OCI-LY1 (cell line): Measurements from ENCODE around the gene SNX5.

Experiments
- CTCF ChIP-seq: fragments of 200-600 bp; sonication (generic), shearing (Covaris generic); IDR thresholded peaks from 2 replicates; pipeline ENCODE4 v1.5.1; 2017; ENCODE audit warnings: mild to moderate bottlenecking, antibody characterized with exemption, low read length, moderate library complexity, mixed read lengths
- EZH2 ChIP-seq: fragments of 200-600 bp; sonication (generic), shearing (Covaris generic); IDR thresholded peaks from 2 replicates; pipeline ENCODE4 v1.8.0; 2017; ENCODE audit warnings: borderline replicate concordance, mixed run types, mild to moderate bottlenecking, antibody characterized with exemption, low read length, moderate library complexity, mixed read lengths

DNA sequence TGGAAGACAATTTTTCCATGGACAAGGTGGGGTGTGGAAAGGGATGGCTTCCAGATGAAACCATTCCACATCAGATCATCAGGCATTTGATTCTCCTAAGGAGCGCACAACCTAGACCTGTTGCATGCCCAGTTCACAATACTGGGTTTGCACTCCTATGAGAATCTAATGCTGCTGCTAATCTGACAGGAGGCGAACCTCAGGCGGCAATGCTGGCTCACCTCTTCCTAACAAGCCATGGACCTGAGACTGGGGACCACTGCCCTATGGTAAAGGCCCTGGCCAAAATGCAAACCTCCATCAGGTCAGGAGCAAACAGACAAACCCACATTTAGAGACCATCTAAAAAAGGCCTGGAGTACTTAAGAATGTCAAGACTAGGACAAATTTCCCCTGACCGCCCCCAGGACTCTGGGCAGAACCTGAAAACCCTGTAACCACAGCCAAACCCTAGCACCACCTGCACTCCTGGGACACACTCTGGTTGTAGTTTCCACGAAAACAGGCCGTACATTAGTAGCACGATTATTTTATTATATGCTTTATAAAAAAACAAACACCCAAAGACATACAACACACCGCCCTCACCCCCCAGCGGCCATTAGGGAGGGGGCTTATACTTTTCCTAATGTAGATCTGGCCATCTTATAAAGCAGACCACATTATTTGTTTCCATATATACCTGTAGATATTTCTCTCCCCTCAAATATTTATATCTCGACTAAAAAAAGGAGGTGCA is 27.3 kb downstream of the SNX5 start:
- TF ChIP-seq CTCF (no peak), EZH2 (no peak)
